ES-I3 (cell line): ENCODE data around the gene CNTLN.
"Not testable (repeated sequence)": the region's sequence is repeated elsewhere in the genome, so short reads cannot be mapped to it uniquely, and the experiment has no call there.

ENCODE experiments used
- H3K36me3 ChIP-seq: 2 replicates; pipeline ENCODE4 v1.6.1; 2013; ENCODE audit warnings: mild to moderate bottlenecking, low read length, control low read depth, moderate library complexity; ENCODE audit not compliant: insufficient read depth
- H3K4me1 ChIP-seq: 2 replicates; pipeline ENCODE4 v1.6.1; 2013; ENCODE audit warnings: mild to moderate bottlenecking, control low read depth, low read length; ENCODE audit not compliant: insufficient read depth
- H3K9ac ChIP-seq: 2 replicates; pipeline ENCODE4 v1.6.1; 2013; ENCODE audit warnings: low read depth, mild to moderate bottlenecking, low read length, moderate library complexity
- H3K9me3 ChIP-seq: 2 replicates; pipeline ENCODE4 v1.6.1; 2013; ENCODE audit warnings: mild to moderate bottlenecking, low read length, moderate library complexity; ENCODE audit not compliant: control insufficient read depth, insufficient read depth

Gene CNTLN

GRCh38 chr9:17222932-17223331, 88.1 kb downstream of the CNTLN start:
- Histone ChIP-seq H3K4me1 (no peaks in the 10 kb centered on the region), H3K9me3 (no peaks in the 10 kb centered on the region), H3K36me3 (no peaks in the 10 kb centered on the region), H3K9ac (no peak overlapping the region)

- no peaks in the 10 kb centered on the region for H3K9me3 ChIP-seq
- peaks cover 3% of the 10 kb centered on the region; the same call in 1 of the 2 replicates for H3K4me1 ChIP-seq
- H3K36me3 ChIP-seq, result no peaks in the 10 kb centered on the region
These were observed 90.6 kb downstream of the CNTLN start for GRCh38 chr9:17225407-17225806.

GRCh38 chr9:17229945-17230560, 95.2 kb downstream of the CNTLN start:
- H3K36me3 ChIP-seq, result no peaks in the 10 kb centered on the region
- no peak overlapping the region for H3K9ac ChIP-seq
- H3K4me1 ChIP-seq, result peaks cover 6% of the 10 kb centered on the region; the same call in 1 of the 2 replicates
- no peaks in the 10 kb centered on the region for H3K9me3 ChIP-seq

More at GRCh38 chr9:17225407-17225806, 90.6 kb downstream of the CNTLN start:
- H3K9ac ChIP-seq, result no peak overlapping the region

- Histone ChIP-seq H3K36me3 (no peaks in the 10 kb centered on the region), H3K9me3 (no peaks in the 10 kb centered on the region), H3K9ac (no peak overlapping the region), H3K4me1 (peaks cover 6% of the 10 kb centered on the region; the same call in 1 of the 2 replicates)
These were observed 95.8 kb downstream of the CNTLN start for GRCh38 chr9:17230646-17231045.

- no peak overlapping the region for H3K9ac ChIP-seq
- H3K4me1 ChIP-seq, result no peaks in the 10 kb centered on the region
- H3K9me3 ChIP-seq, result no peaks in the 10 kb centered on the region; the same call in 1 of the 2 replicates
- no peaks in the 10 kb centered on the region for H3K36me3 ChIP-seq
These were observed 101.3 kb downstream of the CNTLN start for GRCh38 chr9:17236147-17236546.

GRCh38 chr9:17246770-17247169, 111.9 kb downstream of the CNTLN start:
- no peaks in the 10 kb centered on the region for H3K4me1 ChIP-seq
- no peaks in the 10 kb centered on the region for H3K36me3 ChIP-seq
- no peak overlapping the region for H3K9ac ChIP-seq
- H3K9me3 ChIP-seq, result no peaks in the 10 kb centered on the region; the same call in 1 of the 2 replicates

GRCh38 chr9:17251100-17251499, 116.3 kb downstream of the CNTLN start:
- Histone ChIP-seq H3K9ac (no peak overlapping the region), H3K9me3 (no peaks in the 10 kb centered on the region; the same call in 1 of the 2 replicates)

GRCh38 chr9:17268531-17269188, 133.8 kb downstream of the CNTLN start:
- peak overlapping the region; percentile 46; the same call in 1 of the 2 replicates for H3K9ac ChIP-seq
- not testable (repeated sequence) for H3K36me3 ChIP-seq, H3K9me3 ChIP-seq, H3K4me1 ChIP-seq

More at GRCh38 chr9:17251100-17251499, 116.3 kb downstream of the CNTLN start:
- Histone ChIP-seq H3K36me3 (no peaks in the 10 kb centered on the region), H3K4me1 (no peaks in the 10 kb centered on the region)

- Histone ChIP-seq H3K9ac (no peak overlapping the region), H3K9me3 (no peaks in the 10 kb centered on the region), H3K36me3 (no peaks in the 10 kb centered on the region), H3K4me1 (no peaks in the 10 kb centered on the region)
These were observed 135.0 kb downstream of the CNTLN start for GRCh38 chr9:17269799-17270198.

- Histone ChIP-seq H3K9ac (no peak overlapping the region), H3K9me3 (no peaks in the 10 kb centered on the region; the same call in 1 of the 2 replicates), H3K4me1 (no peaks in the 10 kb centered on the region), H3K36me3 (no peaks in the 10 kb centered on the region)
These were observed 137.7 kb downstream of the CNTLN start for GRCh38 chr9:17272536-17272935.

GRCh38 chr9:17280350-17281012, 145.6 kb downstream of the CNTLN start:
- Histone ChIP-seq H3K4me1 (no peaks in the 10 kb centered on the region), H3K9ac (no peak overlapping the region), H3K9me3 (no peaks in the 10 kb centered on the region; the same call in none of the 2 replicates), H3K36me3 (no peaks in the 10 kb centered on the region)

GRCh38 chr9:17290673-17291072, 155.8 kb downstream of the CNTLN start:
- H3K9ac ChIP-seq, result peak overlapping the region; percentile 24; the same call in 1 of the 2 replicates
- H3K36me3 ChIP-seq, result not testable (repeated sequence)

GRCh38 chr9:17291766-17292165, 156.9 kb downstream of the CNTLN start:
- no peaks in the 10 kb centered on the region for H3K4me1 ChIP-seq
- peaks cover 3% of the 10 kb centered on the region; the same call in 1 of the 2 replicates for H3K9me3 ChIP-seq
- H3K9ac ChIP-seq, result no peak overlapping the region
- no peaks in the 10 kb centered on the region; the same call in 1 of the 2 replicates for H3K36me3 ChIP-seq

More at GRCh38 chr9:17290673-17291072, 155.8 kb downstream of the CNTLN start:
- not testable (repeated sequence) for H3K9me3 ChIP-seq, H3K4me1 ChIP-seq

- no peaks in the 10 kb centered on the region; the same call in 1 of the 2 replicates for H3K36me3 ChIP-seq
- no peaks in the 10 kb centered on the region for H3K4me1 ChIP-seq
- peaks cover 3% of the 10 kb centered on the region; the same call in 1 of the 2 replicates for H3K9me3 ChIP-seq
- H3K9ac ChIP-seq, result no peak overlapping the region
These were observed 158.8 kb downstream of the CNTLN start for GRCh38 chr9:17293685-17294084.
